Gastrocnemius medialis (tissue), 4 donors: Measurements from ENCODE around the gene MCF2L. TPM values are rescaled to one million over a fixed set of nuclear protein-coding genes. Genes with fewer than 3 reads are reported as not detected.

Experiments
- ATAC-seq, 2 donors: fragments of 150-250 bp; one replicate each; pipeline ENCODE4 v1.9.1; 2016
- DNase-seq, 2 donors: peaks; one replicate each; pipeline ENCODE4 v3.0.0-alpha.2; 2019
- H3K27ac ChIP-seq, 4 donors: fragments of 200-600 bp; sonication (generic); 1 replicate in 1 of 4; 2 replicates in 3 of 4; pipeline ENCODE4 v1.5.1; 2016 to 2018; ENCODE audit warnings: mild to moderate bottlenecking in 2 of 4, moderate library complexity in 1 of 4
- H3K27me3 ChIP-seq, 3 donors: fragments of 200-600 bp; sonication (generic) in 2 of 3; 1 replicate in 1 of 3; 2 replicates in 2 of 3; pipeline versions ENCODE4 v1.5.1 to v1.6.0; 2016 to 2019; ENCODE audit warnings: mild to moderate bottlenecking in 1 of 3, moderate library complexity in 1 of 3
- H3K36me3 ChIP-seq, 2 donors: fragments of 200-600 bp; sonication (generic) in 1 of 2; one replicate each; pipeline ENCODE4 v1.5.1; 2017 to 2018
- H3K4me1 ChIP-seq, 2 donors: fragments of 200-600 bp; sonication (generic) in 1 of 2; one replicate each; pipeline ENCODE4 v1.5.1; 2016 to 2017; ENCODE audit warnings: mild to moderate bottlenecking in 2 of 2
- H3K4me3 ChIP-seq, 4 donors: fragments of 200-600 bp; sonication (generic) in 3 of 4; 1 replicate in 1 of 4; 2 replicates in 3 of 4; pipeline ENCODE4 v1.5.1; 2016 to 2019; ENCODE audit warnings: mild to moderate bottlenecking in 2 of 4
- H3K9me3 ChIP-seq, 3 donors: fragments of 200-600 bp; sonication (generic) in 2 of 3; 1 replicate in 1 of 3; 2 replicates in 2 of 3; pipeline ENCODE4 v1.5.1; 2016 to 2019
- CTCF ChIP-seq, 5 experiments: fragments of 450-650 bp in 3 of 5; fragments of 200-600 bp in 2 of 5; sonication (generic) in 2 of 5; IDR thresholded peaks in 4 of 5; conservative IDR thresholded peaks in 1 of 5; 1 replicate in 4 of 5; 2 replicates in 1 of 5; pipeline ENCODE4 v1.5.1; 2016 to 2019; ENCODE audit warnings: antibody characterized with exemption in 5 of 5, mild to moderate bottlenecking in 3 of 5, moderate library complexity in 3 of 5
- POLR2A ChIP-seq, 2 donors: fragments of 450-650 bp; IDR thresholded peaks; one replicate each; pipeline ENCODE4 v1.6.1; 2017; ENCODE audit warnings: antibody characterized with exemption in 2 of 2, mild to moderate bottlenecking in 2 of 2, moderate library complexity in 2 of 2
- in situ Hi-C, 4 donors: fragments of 200-750 bp; cut with MboI; loops; one replicate each; pipeline versions ENCODE4 v1.15.0 to v1.8.0; 2017; ENCODE audit warnings: low sequenced_read_pairs in 4 of 4
- intact Hi-C: fragments of 100-400 bp; cut with DNase I; formaldehyde crosslinking; loops from one replicate; pipeline ENCODE4 v1.15.1; 2023; ENCODE audit warnings: low total_unique reads
- total RNA-seq, 4 donors: library from RNA; depleted of rRNA; stranded (reverse); fragments of >200 nt; gene quantifications; one replicate each; pipeline versions ENCODE4 v1.1.0 to v1.2.3, GENCODE V29; 2016

MCF2L gene
- total RNA-seq, 4 donors from 2014 or later = 16.1 to 21.2 (median 19.4) TPM

DNA sequence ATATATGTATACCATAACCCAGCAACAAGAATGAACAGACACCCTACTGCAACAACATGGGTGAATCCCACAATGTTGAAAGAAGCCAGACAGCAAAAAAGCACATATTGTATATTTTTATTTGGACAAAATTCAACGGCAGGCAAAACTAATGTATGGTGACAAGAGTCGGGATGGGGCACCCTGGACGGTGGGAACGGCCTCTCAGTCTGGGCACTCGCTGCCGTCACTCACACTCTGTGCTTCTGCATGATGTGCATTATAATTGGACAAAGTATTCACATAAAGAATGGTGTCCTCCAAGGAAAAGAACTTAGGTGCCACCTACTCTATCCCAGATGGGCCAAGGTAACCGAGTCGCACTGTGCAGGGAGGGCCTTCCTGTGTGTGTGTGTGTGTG, 71.0 kb downstream of the MCF2L start:
- H3K27ac ChIP-seq = no peak overlapping the region
- in situ Hi-C loops = no loop called here
- ATAC-seq (no peak), DNase-seq (no peak)
- TF ChIP-seq POLR2A (IDR thresholded peaks at IDR 0.05) = no peak
- no peaks in the 10 kb centered on the region for H3K36me3 ChIP-seq
- H3K9me3 ChIP-seq = no peaks in the 10 kb centered on the region
- peaks cover 1 to 3% of the 10 kb centered on the region in 2 donors for H3K4me1 ChIP-seq
- intact Hi-C loops = no loop called here
- peaks cover 21 to 25% (median 25%) of the 10 kb centered on the region in 3 donors for H3K27me3 ChIP-seq
- no peak overlapping the region for H3K4me3 ChIP-seq

- Histone ChIP-seq H3K9me3 (no peaks in the 10 kb centered on the region), H3K27ac (no peak overlapping the region), H3K4me3 (no peak overlapping the region), H3K36me3 (no peaks in the 10 kb centered on the region), H3K4me1 (peaks cover 3 to 9% of the 10 kb centered on the region in 2 donors), H3K27me3 (peaks cover 28 to 32% (median 32%) of the 10 kb centered on the region in 3 donors)
- ATAC-seq (no peak), DNase-seq (no peak)
- TF ChIP-seq CTCF (IDR thresholded peaks at IDR 0.05 in 4 of 5, conservative IDR thresholded peaks at IDR 0.05 in 1 of 5) (no peak), POLR2A (IDR thresholded peaks at IDR 0.05) (no peak)
- in situ Hi-C loops = no loop called here
- intact Hi-C loops = no loop called here
Observed at GRCh38 chr13:113040597-113041292, 71.7 kb downstream of the MCF2L start.

DNA sequence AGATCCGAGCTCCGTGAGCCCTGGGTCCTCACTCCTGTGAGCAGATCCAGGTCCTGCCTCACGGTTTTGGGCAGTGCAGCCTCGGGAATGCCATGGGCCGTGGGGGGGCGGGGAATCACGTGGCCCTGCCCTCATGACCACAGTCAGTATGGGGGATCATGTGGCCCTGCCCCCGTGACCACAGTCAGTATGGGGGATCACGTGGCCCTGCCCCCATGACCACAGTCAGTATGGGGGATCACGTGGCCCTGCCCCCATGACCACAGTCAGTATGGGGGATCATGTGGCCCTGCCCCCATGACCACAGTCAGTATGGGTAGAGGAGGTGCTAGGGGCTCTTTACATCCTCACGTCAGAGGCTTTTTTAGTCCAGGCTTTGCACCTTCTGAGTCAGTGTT, 72.3 kb downstream of the MCF2L start:
- intact Hi-C loops (no loop called here), in situ Hi-C loops (no loop called here)
- no peaks in the 10 kb centered on the region for H3K36me3 ChIP-seq
- no peak for TF ChIP-seq POLR2A (IDR thresholded peaks at IDR 0.05)
- no peak for TF ChIP-seq CTCF (IDR thresholded peaks at IDR 0.05 in 4 of 5, conservative IDR thresholded peaks at IDR 0.05 in 1 of 5)
- no peaks in the 10 kb centered on the region for H3K9me3 ChIP-seq
- no peak overlapping the region for H3K4me3 ChIP-seq
- DNase-seq (no peak), ATAC-seq (no peak)
- H3K4me1 ChIP-seq = peaks cover 3 to 12% of the 10 kb centered on the region in 2 donors
- peaks cover 32 to 38% (median 34%) of the 10 kb centered on the region in 3 donors for H3K27me3 ChIP-seq
- no peak overlapping the region for H3K27ac ChIP-seq

GRCh38 chr13:113041896-113042295, 72.9 kb downstream of the MCF2L start:
- peaks cover 38 to 44% (median 40%) of the 10 kb centered on the region in 3 donors for H3K27me3 ChIP-seq
- intact Hi-C loops = no loop called here

More at GRCh38 chr13:113041896-113042295, 72.9 kb downstream of the MCF2L start:
- TF ChIP-seq CTCF (IDR thresholded peaks at IDR 0.05 in 4 of 5, conservative IDR thresholded peaks at IDR 0.05 in 1 of 5) (no peak), POLR2A (IDR thresholded peaks at IDR 0.05) (no peak)
- Histone ChIP-seq H3K36me3 (no peaks in the 10 kb centered on the region), H3K27ac (no peak overlapping the region), H3K4me3 (no peak overlapping the region), H3K4me1 (peaks cover 3 to 12% of the 10 kb centered on the region in 2 donors), H3K9me3 (no peaks in the 10 kb centered on the region)
- ATAC-seq (no peak), DNase-seq (no peak)
- in situ Hi-C loops = no loop called here
